IMR-90 (cell line): ENCODE results near the gene CDH26. TPM values are rescaled to one million over a fixed set of nuclear protein-coding genes. Genes with fewer than 3 reads are reported as not detected.

Source experiments
- ATAC-seq: fragments of 200-7000 bp; cut with Tn5 transposase; 2 replicates; pipeline ENCODE4 v1.9.1; 2020; ENCODE audit warnings: low read depth, mild to moderate bottlenecking, moderate library complexity
- BruUV-seq: library from RNA; stranded (reverse); fragments of 400-500 nt; replicated peaks from 2 replicates; lab custom pipeline; 2021; lab: Mats Ljungman, UMichigan
- CTCF ChIA-PET: fragments of 300-600 bp; formaldehyde crosslinking; extraction: SDS; loops from one replicate; lab custom pipeline; 2021; ENCODE audit warnings: antibody characterized with exemption; lab: Yijun Ruan, JAX
- POLR2A ChIA-PET: fragments of 300-600 bp; sonication (Branson Sonifier 250); formaldehyde crosslinking; loops from one replicate; lab custom pipeline; 2022; ENCODE audit warnings: antibody characterized with exemption; ENCODE audit not compliant: unreplicated experiment; lab: Charles Lee
- DNase-seq: peaks from one replicate; pipeline ENCODE4 v3.0.0; 2013
- H2AFZ ChIP-seq: replicated peaks from 2 replicates; pipeline ENCODE3; 2013; ENCODE audit warnings: low read length, mild to moderate bottlenecking; ENCODE audit not compliant: poor library complexity
- H2AK5ac ChIP-seq: 2 replicates; pipeline ENCODE4 v1.6.1; 2013; ENCODE audit warnings: low read depth, low read length, inconsistent platforms
- H2AK9ac ChIP-seq: replicated peaks from 2 replicates; pipeline ENCODE3; 2013; ENCODE audit warnings: mild to moderate bottlenecking, low read depth, low read length, moderate library complexity; ENCODE audit not compliant: poor library complexity
- H2BK120ac ChIP-seq: 2 replicates; pipeline ENCODE4 v1.6.1; 2013; ENCODE audit warnings: low read depth, low read length, inconsistent platforms
- H2BK15ac ChIP-seq: 3 replicates; pipeline ENCODE4 v1.6.1; 2013; ENCODE audit warnings: low read depth, low read length, inconsistent platforms
- H2BK20ac ChIP-seq: 2 replicates; pipeline ENCODE4 v1.6.1; 2013; ENCODE audit warnings: low read depth, mild to moderate bottlenecking, inconsistent platforms, low read length, moderate library complexity
- H2BK5ac ChIP-seq: 2 replicates; pipeline ENCODE4 v1.6.1; 2013; ENCODE audit warnings: mild to moderate bottlenecking, low read depth, low read length, inconsistent platforms; ENCODE audit not compliant: poor library complexity, severe bottlenecking
- H3K14ac ChIP-seq: replicated peaks from 2 replicates; pipeline ENCODE4 v1.6.1; 2013; ENCODE audit warnings: low read depth, low read length, inconsistent platforms
- H3K18ac ChIP-seq: 2 replicates; pipeline ENCODE4 v1.6.1; 2013; ENCODE audit warnings: low read depth, low read length, control low read depth
- H3K23ac ChIP-seq: 2 replicates; pipeline ENCODE4 v1.6.1; 2013; ENCODE audit warnings: low read depth, low read length, inconsistent platforms
- H3K27ac ChIP-seq: 2 replicates; pipeline ENCODE4 v1.5.1; 2013; ENCODE audit warnings: mild to moderate bottlenecking, control low read depth, low read length; ENCODE audit not compliant: insufficient read depth
- H3K27me3 ChIP-seq: 2 replicates; pipeline ENCODE4 v1.6.1; 2013; ENCODE audit warnings: low read length; ENCODE audit not compliant: control insufficient read depth, insufficient read depth
- H3K36me3 ChIP-seq: 2 replicates; pipeline ENCODE4 v1.6.1; 2013; ENCODE audit warnings: low read length, mixed read lengths; ENCODE audit not compliant: control insufficient read depth, insufficient read depth
- H3K4ac ChIP-seq: 2 replicates; pipeline ENCODE4 v1.6.1; 2013; ENCODE audit warnings: low read depth, low read length, inconsistent platforms
- H3K4me1 ChIP-seq: 2 replicates; pipeline ENCODE4 v1.6.1; 2013; ENCODE audit warnings: low read length, mixed read lengths; ENCODE audit not compliant: control insufficient read depth, insufficient read depth
- H3K4me2 ChIP-seq: 2 replicates; pipeline ENCODE4 v1.6.1; 2013; ENCODE audit warnings: low read depth, mild to moderate bottlenecking, control low read depth, low read length, moderate library complexity
- H3K4me3 ChIP-seq: 2 replicates; pipeline ENCODE4 v1.5.1; 2013; ENCODE audit warnings: low read depth, mild to moderate bottlenecking, control low read depth, low read length, moderate library complexity; ENCODE audit not compliant: insufficient read depth
- H3K56ac ChIP-seq: 2 replicates; pipeline ENCODE4 v1.6.1; 2013; ENCODE audit warnings: low read length, inconsistent platforms; ENCODE audit not compliant: insufficient read depth; ENCODE audit errors: extremely low read depth
- H3K79me1 ChIP-seq, 2 experiments: 2 replicates each; pipeline ENCODE4 v1.6.1; 2013; ENCODE audit warnings: low read length in 2 of 2, inconsistent platforms in 1 of 2, low read depth in 1 of 2
- H3K9ac ChIP-seq: 2 replicates; pipeline ENCODE4 v1.6.1; 2013; ENCODE audit warnings: low read depth, low read length, control low read depth
- H3K9me1 ChIP-seq: 2 replicates; pipeline ENCODE4 v1.6.1; 2013; ENCODE audit warnings: low read length, inconsistent platforms; ENCODE audit not compliant: insufficient read depth
- H3K9me3 ChIP-seq: 2 replicates; pipeline ENCODE4 v1.6.1; 2013; ENCODE audit warnings: low read length; ENCODE audit not compliant: control insufficient read depth, insufficient read depth
- H4K20me1 ChIP-seq: 2 replicates; pipeline ENCODE4 v1.6.1; 2013; ENCODE audit warnings: low read length, inconsistent platforms; ENCODE audit not compliant: insufficient read depth
- H4K5ac ChIP-seq: 2 replicates; pipeline ENCODE4 v1.6.1; 2013; ENCODE audit warnings: mild to moderate bottlenecking, low read depth, low read length, control low read depth
- H4K8ac ChIP-seq, 2 experiments: 2 replicates each; pipeline ENCODE4 v1.6.1; 2013; ENCODE audit warnings: low read depth in 2 of 2, low read length in 2 of 2, control low read depth in 1 of 2, inconsistent platforms in 1 of 2
- H4K91ac ChIP-seq: 2 replicates; pipeline ENCODE4 v1.6.1; 2013; ENCODE audit warnings: low read depth, low read length, inconsistent platforms; ENCODE audit not compliant: insufficient read depth
- CHD1 ChIP-seq: IDR thresholded peaks from 2 replicates; pipeline ENCODE4 v1.6.1; 2012; ENCODE audit warnings: low read depth, low read length, improper control_type of control experiment
- MXI1 ChIP-seq: IDR thresholded peaks from 2 replicates; pipeline ENCODE4 v1.6.1; 2012; ENCODE audit warnings: low read depth, mild to moderate bottlenecking, low read length, moderate library complexity, borderline replicate concordance
- RAD21 ChIP-seq: IDR thresholded peaks from 2 replicates; pipeline ENCODE4 v1.6.1; 2012; ENCODE audit warnings: low read length, improper control_type of control experiment
- USF2 ChIP-seq: fragments of 150-350 bp; IDR thresholded peaks from 2 replicates; pipeline ENCODE4 v1.6.1; 2017; ENCODE audit warnings: mild to moderate bottlenecking, antibody characterized with exemption, low read length, low read depth
- WGBS, 2 experiments: methylation state at CpG; one replicate each; pipeline versions ENCODE4 v1.1.5 to v1.1.7; 2013; ENCODE audit warnings: missing lambda C conversion rate in 2 of 2; ENCODE audit not compliant: insufficient read length in 1 of 2; ENCODE audit errors: extremely low coverage in 2 of 2; 5-methylcytosine and 5-hydroxymethylcytosine counted together
- dilution Hi-C: fragments of 300-500 bp; cut with HindIII; formaldehyde crosslinking; loops from one replicate; pipeline ENCODE4 v1.14.3; 2018; ENCODE audit warnings: low sequenced_read_pairs; ENCODE audit not compliant: unreplicated experiment
- in situ Hi-C: fragments of 300-500 bp; cut with MboI; formaldehyde crosslinking; loops from 3 replicates; pipeline ENCODE4 v1.14.3; 2019; ENCODE audit warnings: low sequenced_read_pairs, inconsistent platforms, mixed read lengths
- intact Hi-C: fragments of 100-400 bp; cut with micrococcal nuclease; formaldehyde crosslinking; loops from 2 replicates; pipeline ENCODE4 v1.10.0; 2022
- polyA plus RNA-seq, 3 experiments: library from polyadenylated mRNA; depleted of rRNA; stranded (reverse); fragments of >200 nt; gene quantifications; 2 replicates each; pipeline ENCODE4 v1.2.3, GENCODE V29; 2012; ENCODE audit warnings: low replicate concordance in 1 of 3
- total RNA-seq: library from RNA; depleted of rRNA; stranded (reverse); fragments of >200 nt; gene quantifications from 2 replicates; pipeline ENCODE4 v1.2.3, GENCODE V29; 2012

Gene CDH26
- total and polyA plus RNA-seq, 2 of the 4 experiments (the other 2 are of a cell fraction) = not detected

- Histone ChIP-seq H3K79me1 (no peaks in the 10 kb centered on the region), H3K36me3 (no peaks in the 10 kb centered on the region), H3K4me2 (no peak overlapping the region), H2BK15ac (no peak overlapping the region), H2BK120ac (no peak overlapping the region), H3K27me3 (peaks cover 8% of the 10 kb centered on the region), H2BK20ac (no peak overlapping the region), H3K56ac (no peak overlapping the region), H3K18ac (no peak overlapping the region), H2AFZ (no peak overlapping the region), H4K91ac (no peak overlapping the region), H2AK5ac (no peak overlapping the region), H3K14ac (no peak overlapping the region), H3K4me3 (no peak overlapping the region), H4K8ac (no peak overlapping the region), H2BK5ac (no peak overlapping the region), H3K9ac (no peak overlapping the region), H3K23ac (no peak overlapping the region), H3K9me3 (no peaks in the 10 kb centered on the region), H3K27ac (no peak overlapping the region), H3K4ac (no peak overlapping the region), H2AK9ac (no peak overlapping the region), H3K9me1 (no peaks in the 10 kb centered on the region), H4K5ac (no peak overlapping the region), H4K20me1 (no peaks in the 10 kb centered on the region), H3K4me1 (no peaks in the 10 kb centered on the region)
- ChIA-PET POLR2A (no interaction called here), CTCF (interaction anchor here (1.0 kb wide), 1 partner anchor 10 kb away, joined by 3 read pairs; no protein-coding TSS in a partner anchor)
- no peak for ATAC-seq
- TF ChIP-seq RAD21 (no peak), CHD1 (no peak), USF2 (no peak), MXI1 (no peak)
- no TSS peak for BruUV-seq
- in situ Hi-C loops = no loop called here
- intact Hi-C loops = no loop called here
- WGBS, 2 experiments = no CpG with 5 or more reads among the region's 3 CpGs
- no peak for DNase-seq
- dilution Hi-C loops = no loop called here
These were observed 55.3 kb downstream of the CDH26 start for GRCh38 chr20:60013296-60014139.
